GM19240 (cell line): ENCODE measurements around the gene CD4.

Experiments used
- DNase-seq: peaks from one replicate; pipeline ENCODE4 v3.0.0; 2011; ENCODE audit warnings: low spot score; ENCODE audit not compliant: insufficient read length

CD4 gene

DNA sequence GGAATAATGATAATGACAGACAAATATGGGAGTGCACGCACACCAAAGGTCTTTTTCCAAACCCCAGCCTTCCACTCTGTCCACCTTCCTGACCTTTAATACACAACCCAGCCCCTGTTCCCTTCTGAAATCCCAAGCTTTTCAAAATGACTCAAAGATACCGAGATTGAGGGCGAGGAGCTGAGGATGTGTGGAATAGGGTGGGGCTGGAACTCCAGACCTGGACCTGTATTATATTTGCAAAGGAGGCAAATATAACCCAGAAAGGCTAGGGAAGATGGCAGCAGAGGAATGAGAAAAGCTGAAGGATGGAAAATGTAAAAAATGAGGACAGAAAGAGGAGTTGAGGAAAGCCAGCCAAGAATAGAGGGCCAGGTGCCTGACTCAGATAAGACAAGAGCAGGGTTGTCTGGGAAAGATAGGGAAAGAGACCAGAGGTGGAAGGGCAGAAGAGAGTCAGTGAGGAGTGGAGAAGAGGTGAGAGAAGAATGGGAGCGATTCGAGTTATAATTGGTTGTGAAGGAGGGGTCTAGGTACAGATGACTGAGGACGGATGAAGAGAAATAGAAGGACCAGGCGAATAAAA is 24.2 kb upstream of the CD4 start:
- no peak for DNase-seq

DNA sequence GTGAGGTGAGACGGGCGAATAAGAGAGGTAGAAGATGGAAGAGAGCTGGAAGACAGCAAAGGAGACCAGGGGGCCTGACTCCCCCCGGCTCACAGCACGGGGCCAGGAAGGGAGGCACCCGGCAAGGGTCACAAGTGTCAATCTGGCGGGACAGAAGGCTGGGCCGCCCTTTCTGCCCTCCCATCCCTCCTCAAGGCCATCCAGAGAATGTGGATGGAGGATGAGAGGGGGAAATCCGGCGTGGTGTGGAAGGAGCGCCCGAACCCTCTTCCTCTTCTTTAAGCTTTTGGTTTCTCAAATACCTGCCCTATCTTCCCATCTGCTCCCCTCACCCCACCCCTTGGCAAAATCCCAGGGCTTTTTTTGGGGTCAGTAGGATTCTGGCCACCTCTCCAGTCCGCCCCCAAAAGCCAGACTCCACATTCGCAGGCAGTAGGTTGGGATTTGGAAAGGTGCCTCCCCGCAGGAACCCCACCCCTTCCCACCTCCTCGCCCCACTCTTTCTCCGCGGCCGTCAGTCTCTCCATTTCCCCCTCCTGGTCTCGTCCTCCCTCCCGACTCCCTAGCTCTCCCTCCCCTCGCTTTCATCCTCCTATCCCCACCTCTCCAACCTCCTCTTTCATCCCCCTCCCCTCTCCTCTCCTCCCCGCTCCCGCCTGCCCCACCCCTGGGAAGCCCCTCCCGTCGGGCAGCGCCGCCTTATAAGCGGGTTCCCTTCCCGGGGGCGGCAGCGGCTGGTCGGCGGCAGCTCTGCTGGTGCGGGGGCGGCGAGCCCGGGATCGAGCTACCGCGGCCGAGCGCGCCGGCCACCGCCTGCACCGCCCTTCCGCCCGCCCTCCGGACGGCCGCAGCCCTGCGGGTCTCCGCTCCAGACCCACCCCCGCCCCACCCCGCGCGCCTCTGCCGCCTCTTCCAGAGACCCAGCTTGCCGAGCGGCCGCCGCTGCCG is 23.4 kb upstream of the CD4 start, which contains the start of gene PTMS:
PTMS (plus strand) TSS at position 730 of the 948 bp plus-strand sequence. CDS start 343 bp downstream, outside the sequence.
- DNase-seq = no peak

DNA sequence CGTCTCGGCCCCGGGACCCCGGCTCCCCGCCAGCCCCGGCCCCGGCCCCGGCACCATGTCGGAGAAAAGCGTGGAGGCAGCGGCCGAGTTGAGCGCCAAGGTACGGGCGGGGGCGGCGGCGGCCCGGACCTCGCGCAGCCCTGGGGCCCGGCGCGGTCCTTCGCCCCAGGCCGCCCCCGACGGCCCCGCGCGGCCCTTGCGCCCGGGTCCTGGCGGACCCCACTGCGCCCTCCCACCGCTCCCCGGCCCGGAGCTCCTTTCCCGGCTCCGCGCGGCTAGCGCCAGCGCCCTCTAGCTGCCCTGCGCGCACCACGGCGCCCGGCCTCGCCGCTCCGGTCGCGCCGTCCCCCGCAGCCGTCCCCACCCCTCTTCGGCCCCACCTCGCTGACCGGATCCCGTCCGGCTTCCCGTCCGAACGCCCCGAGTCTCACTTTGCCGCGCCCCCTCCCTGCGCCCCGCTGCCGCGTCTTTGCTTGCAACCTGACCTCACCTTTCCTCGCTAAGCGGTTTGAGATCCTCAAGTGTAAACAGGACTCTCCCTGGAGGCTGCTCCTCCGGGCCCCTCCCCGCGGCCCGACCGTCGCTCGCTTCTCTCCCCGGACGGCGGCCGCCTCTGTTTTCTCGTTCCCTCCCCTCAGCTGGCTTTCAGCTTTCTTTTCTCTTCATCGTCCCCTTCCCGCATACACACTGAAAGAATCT is 22.5 kb upstream of the CD4 start:
- DNase-seq = peak; percentile 57

DNA sequence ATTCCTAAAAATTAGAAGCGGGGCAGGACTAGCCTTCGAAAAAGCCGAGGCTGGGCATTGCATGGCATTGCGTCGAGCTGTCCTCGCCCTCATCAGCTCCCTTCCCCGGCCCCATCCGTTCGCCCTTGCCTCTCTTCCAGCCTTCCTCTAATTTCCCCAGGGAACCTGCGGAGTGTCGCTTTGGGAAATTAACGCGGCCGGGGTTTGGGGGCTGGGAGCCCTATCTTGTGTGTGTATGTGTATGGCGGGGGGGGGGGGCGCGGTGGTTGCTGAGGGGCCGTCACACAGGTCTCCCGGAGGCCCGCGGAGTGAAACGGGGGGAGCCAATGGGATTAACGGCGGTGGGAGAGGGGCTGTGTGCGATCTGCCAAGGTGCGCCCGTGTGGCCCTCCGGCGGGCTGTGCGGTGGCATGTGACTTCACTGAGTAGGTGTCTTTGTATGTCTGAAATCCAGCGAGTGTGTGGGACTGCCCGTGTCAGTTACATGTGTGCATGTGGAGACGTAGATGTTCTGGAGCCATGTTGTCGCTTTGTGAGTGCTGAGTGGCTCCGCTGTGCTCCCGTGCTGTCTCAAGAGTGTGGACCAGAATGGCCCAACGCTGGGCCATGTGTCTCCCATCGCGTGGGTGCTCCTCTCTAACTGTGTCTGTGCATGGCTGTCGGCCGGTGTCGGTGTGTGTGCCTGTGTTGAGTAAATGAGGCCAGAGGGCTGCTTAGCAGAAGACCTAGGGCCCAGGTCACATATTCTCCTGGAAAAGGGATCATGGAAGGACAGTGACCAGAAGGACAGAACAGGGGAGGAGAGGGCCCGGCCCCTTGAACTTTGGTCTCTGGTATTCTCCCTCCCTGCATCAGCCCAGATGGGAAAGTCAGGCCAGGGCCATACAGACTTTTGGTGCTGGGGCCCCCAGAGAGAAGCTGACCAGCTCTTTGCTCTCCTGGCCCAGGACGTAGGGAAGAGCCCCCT is 21.7 kb upstream of the CD4 start:
- no peak for DNase-seq

DNA sequence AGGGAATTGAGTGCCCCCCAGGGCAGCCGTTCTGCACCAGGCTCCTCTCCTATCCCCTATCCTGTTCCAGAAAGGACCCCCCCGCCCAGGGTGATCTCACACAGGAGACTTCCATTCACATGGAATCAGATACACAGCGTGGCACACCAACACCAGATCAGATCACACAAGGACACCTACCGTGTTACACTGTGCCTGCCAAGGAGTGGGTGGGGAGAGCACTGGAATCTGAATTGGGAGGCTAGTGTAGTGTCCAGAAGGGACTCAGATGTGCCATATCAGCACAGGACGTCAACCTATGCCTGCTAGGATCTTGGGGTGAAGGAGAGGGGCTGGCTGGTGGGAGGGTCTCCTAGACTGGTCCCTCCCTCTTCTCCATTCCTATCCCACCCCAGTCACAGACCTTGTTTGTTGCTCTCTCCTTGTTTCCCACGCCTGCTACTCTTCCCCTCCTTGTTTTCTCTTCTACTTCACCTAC is 20.9 kb upstream of the CD4 start:
- no peak for DNase-seq

DNA sequence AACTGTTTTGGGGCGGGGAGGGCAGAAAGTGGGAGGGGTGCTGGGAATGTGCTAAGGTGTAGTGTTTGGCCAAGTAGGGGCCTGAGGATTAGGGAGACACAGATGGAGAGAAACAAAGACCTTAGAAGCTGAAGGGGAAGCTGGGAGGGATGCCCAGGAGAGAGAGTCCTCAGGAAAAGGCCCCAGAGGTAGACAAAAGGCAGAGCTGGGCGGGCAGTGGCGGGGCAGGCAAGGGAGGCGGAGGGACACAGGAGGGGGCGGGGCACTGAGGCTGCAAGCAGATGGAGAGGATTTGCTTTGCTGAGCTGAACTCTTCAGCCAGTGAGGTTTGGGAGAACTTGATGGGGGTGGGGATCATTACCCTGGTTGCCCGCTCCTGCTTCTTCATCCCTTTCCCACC is 20.3 kb upstream of the CD4 start:
- no peak for DNase-seq

DNA sequence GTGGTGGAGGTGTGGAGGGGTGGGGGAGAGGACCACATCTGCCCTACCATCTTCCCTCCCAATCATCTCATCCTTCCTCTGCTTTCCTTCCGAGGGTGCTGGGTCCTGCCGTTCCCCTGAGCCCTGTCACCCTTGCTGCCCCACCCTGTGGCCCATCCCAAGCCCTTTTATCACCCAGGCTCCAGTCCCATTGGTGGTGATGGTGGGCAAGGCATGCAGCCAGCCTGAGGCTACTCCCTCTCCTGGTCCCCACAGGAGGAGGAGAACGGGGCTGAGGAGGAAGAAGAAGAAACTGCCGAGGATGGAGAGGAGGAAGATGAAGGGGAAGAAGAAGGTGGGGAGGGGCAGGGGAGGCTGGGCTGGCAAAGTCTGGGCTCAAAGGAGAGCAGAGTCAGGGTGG is 19.7 kb upstream of the CD4 start:
- no peak for DNase-seq

DNA sequence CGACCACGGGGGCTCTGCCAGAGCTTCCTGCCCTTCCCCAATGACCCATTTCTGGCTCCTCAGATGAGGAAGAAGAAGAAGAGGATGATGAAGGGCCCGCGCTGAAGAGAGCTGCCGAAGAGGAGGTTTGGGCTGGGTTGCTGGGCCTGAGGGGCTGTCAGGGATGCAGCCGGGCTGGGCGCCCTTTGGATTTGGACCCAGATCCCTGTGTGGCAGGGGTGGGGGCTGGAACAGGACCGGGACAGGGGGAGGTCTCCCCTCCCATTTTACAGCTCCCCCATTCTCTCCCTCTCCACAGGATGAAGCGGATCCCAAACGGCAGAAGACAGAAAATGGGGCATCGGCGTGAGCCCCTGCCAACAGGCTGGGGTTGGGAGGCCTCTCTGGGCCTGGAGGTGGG is 19.2 kb upstream of the CD4 start:
- DNase-seq = no peak

DNA sequence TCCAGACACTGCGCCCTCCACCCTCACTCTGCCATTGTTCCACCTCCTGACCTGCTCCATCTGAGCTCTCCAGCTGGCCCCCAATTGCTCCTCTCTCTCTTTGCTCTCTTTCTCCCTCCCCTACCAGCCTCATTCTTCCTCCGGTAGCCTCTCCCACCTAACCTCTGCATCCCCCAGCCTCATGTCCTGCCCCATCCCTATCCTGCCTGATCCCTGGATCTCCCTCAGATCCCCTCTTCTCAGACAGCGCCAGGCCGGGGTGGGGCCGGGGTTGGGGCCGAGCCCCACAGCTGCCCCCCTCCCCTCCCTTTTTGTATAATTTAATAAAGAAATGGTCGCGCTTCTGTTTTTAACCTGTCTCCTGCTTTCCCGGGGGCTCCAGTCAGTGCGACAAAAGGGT is 18.7 kb upstream of the CD4 start:
- no peak for DNase-seq

DNA sequence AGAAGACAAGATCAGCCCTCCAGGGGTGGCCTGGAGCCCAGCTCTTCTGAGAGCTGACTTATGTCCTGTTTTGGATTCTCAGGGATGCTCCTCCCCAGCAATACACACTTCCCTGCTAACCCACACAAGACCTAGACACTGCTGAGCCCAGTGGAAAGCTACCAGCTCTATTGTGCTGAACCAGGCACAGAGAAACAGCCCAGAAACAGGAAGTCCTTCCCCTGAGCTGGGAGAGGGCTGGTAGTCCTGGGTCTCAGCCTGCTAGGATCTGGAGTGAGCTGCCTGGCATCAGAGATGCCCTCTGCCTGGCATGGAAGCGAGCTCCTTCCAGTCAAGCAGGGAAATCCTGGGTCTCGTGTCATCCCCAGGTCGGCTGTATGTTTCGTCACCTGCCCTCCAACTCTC is 18.2 kb upstream of the CD4 start:
- DNase-seq = no peak

DNA sequence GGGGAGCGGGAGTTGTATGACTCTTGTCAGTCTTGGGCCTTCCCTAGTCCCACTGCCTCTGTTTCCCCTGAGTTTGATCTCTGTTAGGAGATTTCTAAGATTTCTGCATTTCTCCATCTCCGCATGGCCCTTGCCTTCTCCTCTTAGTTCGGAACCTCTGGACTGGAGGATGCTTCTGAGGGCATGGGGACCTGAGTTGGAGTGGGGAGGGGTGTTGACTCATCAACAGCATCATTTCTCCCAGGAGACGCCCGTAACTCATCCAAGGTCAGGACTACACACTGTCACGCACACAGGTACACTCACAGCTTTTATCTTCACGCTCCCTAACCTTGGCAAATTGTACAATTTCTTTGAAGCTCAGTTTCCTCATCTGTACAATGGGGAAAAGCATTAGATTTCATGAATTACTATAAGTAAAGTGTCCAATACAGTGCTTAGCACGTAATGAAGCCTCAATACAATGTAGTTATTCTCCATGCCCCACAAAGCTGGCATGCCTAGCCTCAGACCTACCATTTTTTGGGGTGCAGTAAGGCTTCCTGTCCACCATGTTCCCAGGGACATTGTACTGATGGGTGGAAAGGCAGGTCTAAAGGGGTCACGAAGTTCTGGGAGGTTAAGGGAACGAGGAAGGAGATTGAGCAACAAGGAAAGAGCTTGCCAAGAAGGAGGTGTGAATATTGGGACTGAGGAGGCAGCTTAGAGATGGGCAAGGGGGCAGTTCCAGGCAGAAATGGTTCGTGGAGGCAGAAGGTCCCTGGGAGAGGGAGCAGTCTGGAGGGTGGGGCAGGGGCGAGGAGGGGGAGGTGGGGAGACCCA is 17.6 kb upstream of the CD4 start:
- no peak for DNase-seq

DNA sequence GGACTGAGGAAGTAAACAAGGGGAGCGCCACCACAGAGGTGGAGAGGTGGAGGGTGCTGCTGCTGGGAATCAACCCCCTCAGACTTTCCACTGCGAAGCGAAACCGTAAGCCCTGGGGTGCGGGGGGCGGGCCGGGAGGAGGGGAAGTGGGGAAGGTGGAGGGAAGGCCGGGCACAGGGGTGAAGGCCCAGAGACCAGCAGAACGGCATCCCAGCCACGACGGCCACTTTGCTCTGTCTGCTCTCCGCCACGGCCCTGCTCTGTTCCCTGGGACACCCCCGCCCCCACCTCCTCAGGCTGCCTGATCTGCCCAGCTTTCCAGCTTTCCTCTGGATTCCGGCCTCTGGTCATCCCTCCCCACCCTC is 17.0 kb upstream of the CD4 start, which contains the start of gene LAG3:
LAG3 (plus strand) TSS at position 190 of the 365 bp plus-strand sequence. CDS start 333 bp downstream, outside the sequence.
- peak; percentile 53 for DNase-seq

DNA sequence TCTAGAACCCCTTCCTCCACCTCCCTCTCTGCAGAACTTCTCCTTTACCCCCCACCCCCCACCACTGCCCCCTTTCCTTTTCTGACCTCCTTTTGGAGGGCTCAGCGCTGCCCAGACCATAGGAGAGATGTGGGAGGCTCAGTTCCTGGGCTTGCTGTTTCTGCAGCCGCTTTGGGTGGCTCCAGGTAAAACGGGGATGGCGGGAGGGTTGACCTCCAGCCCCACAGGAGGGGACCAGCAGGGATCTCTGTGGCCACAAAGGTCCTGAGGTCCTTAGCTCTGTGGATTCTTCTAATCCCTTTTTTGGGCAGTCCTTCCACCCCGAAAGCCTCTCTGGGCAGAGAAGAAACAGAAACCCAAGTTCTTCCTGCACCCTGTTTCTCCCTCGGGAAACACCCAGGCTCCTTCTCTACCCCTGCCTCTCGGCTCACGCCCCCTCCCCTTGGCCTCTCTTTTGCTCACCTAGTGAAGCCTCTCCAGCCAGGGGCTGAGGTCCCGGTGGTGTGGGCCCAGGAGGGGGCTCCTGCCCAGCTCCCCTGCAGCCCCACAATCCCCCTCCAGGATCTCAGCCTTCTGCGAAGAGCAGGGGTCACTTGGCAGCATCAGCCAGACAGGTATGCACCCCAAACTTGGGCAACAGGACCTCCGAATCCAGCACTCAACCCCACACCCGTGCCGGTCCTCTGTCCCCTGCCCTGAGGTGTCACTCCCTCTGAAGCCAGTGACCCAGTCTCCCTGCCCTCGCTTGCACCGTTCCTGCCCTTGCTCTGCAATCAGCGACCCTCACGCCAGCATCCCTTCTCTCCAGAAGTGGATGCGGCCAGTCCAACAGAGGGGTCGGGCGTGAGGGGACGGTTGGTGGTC is 16.4 kb upstream of the CD4 start:
- no peak for DNase-seq

DNA sequence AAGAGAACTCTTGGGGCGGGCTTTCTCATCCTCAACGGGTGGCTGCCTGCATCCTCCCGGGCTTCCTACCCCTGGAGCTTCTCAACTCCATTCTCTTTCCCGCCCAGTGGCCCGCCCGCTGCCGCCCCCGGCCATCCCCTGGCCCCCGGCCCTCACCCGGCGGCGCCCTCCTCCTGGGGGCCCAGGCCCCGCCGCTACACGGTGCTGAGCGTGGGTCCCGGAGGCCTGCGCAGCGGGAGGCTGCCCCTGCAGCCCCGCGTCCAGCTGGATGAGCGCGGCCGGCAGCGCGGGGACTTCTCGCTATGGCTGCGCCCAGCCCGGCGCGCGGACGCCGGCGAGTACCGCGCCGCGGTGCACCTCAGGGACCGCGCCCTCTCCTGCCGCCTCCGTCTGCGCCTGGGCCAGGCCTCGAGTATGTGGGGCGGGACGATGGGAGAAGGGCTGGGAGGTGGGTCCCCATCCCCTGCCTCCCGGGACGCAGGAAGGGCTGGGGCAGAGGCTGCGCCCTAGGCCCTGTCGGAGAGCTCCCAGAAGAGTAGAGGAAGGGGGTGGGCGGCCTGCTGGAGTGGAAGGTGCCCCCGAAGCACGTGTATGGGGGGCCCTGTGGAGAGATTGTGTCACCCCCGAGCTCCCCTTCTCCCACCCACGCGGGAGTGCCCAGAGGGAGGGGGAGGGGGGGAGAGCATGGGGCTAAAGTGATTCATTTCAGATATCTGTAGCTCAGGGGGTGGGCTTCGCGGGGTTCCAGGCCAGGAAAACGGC is 15.6 kb upstream of the CD4 start:
- DNase-seq = no peak

DNA sequence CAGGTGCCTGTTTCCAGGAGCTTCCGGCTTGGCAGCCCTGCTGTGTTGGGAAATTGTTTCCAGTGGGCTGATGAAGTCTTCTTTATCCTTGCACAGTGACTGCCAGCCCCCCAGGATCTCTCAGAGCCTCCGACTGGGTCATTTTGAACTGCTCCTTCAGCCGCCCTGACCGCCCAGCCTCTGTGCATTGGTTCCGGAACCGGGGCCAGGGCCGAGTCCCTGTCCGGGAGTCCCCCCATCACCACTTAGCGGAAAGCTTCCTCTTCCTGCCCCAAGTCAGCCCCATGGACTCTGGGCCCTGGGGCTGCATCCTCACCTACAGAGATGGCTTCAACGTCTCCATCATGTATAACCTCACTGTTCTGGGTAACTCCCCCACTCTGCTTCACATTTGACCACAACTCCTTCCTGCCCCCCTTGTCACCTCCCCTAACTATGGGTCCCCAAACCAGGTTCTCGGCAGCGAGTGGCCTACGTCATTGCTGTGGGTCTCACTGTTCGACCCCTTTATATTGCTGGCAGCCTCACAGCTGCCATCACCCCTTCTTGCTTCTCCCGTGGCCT is 14.7 kb upstream of the CD4 start:
- no peak for DNase-seq

DNA sequence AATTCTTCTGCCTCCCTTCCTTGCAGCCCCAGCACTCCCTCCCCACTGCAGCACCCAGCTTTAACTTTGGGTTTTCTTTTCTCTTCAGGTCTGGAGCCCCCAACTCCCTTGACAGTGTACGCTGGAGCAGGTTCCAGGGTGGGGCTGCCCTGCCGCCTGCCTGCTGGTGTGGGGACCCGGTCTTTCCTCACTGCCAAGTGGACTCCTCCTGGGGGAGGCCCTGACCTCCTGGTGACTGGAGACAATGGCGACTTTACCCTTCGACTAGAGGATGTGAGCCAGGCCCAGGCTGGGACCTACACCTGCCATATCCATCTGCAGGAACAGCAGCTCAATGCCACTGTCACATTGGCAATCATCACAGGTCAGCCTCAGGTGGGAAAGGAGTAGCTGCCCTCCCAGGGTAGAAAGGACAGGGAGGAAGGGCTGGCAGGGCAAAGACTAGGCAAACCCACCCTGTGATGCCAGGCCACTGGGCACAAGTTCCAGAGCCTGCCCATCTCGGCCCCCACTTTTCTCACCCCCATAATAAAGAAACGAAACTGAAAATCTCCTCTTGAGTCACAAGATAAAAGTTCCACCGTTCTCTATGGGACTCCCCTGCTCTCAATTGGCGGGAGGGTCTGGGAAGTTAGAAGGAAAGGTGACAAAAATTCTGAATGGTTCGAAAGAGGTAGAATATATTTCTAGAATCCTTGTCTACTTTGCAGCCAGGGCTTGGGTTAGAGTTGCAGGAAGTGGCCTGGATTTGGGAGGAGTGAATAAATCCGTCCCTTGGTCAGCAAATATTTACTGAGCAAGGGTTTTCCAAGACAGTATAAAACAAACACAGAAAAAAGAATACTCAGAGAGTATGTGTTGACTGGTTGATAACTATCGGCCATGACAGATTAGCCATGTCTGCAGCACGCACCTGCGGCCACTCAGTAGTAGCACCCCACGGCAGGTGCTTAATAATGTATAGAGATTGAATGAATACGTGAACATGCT is 13.8 kb upstream of the CD4 start:
- DNase-seq = no peak

DNA sequence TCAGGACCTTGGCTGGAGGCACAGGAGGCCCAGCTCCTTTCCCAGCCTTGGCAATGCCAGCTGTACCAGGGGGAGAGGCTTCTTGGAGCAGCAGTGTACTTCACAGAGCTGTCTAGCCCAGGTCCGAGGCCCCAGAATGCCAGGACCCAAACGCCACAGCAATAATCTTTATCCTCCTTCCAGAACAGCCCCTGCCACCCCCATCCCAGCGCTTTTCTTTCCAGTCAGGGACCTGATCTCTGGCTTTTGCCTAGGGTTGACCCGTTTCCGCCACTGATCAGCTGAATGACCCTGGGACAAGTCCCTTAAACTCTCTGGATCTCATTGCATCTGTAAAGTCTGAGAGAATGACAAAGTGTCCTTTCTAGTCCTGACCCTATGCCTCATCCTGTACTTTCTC is 11.9 kb upstream of the CD4 start:
- no peak for DNase-seq
